Measurements from ENCODE around the gene CCDC146.
A peak's percentile ranks its signal among the peaks of the same experiment; 100 is the strongest.

The CCDC146 gene

DNA sequence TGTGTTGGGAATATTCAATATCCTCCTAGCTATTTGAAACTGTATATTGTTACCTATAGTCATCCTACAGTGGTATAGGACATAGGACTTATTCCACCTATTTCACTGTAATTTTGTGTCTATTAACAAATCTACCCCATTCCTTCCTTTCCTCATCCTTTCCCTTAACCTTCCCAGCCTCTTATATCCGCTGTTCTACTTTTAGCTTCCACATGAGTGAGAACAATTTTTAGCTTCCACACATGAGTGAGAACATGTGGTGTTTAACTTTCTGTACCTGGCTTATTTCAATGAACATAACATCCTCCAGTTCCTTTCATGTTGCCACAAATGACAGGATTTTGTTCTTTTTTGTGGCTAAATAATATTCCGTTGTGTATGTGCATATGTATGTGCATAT is 173.1 kb downstream of the CCDC146 start:
- no peak for DNase-seq

- no peak for DNase-seq
These were observed 184.0 kb downstream of the CCDC146 start for GRCh38 chr7:77306231-77307067.

DNA sequence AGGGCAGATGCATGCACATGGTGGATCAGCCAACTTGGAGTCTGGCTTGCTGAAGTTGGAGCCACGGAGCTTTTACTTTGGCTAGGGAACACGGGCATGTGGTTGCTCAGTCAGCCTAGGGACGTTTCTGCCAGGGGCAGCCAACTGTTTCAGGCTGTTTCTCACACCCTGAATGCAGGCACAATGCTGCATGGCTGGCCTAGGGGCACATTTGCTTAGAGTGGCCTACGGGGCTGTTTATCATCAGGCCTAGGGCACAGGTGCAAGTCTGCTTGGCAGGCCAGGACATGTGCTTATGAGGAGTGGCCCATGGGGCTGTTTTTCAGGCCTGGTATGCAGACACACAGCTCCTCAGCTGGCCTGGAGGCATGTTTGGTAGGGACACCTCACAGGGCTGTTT is 186.4 kb downstream of the CCDC146 start:
- DNase-seq: no peak

DNA sequence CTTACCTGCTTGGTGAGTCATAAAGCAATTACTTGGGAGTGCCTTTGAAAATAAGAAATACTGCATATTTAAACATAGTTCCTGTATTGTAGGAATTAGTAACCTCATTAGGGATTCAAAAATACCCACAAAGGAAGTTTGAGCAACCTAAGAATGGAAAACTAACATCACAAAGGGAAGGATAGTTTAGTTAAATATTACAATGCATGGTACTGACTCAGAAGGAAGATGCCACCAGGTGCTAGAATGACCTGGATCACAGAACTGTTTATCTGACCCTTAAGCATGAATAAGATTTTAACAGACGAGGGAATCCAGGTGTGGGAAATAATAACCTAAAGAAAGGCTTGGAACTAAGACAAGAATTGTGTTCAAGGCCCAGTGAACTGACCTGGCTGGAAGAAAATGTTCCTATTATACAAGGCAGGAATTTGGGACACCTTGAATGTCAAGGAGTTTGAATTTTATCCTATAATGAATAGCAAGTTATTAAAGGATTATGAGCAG is 187.4 kb downstream of the CCDC146 start:
- DNase-seq: no peak

GRCh38 chr7:77310982-77311381 is 188.6 kb downstream of the CCDC146 start:
- no peak for DNase-seq

DNA sequence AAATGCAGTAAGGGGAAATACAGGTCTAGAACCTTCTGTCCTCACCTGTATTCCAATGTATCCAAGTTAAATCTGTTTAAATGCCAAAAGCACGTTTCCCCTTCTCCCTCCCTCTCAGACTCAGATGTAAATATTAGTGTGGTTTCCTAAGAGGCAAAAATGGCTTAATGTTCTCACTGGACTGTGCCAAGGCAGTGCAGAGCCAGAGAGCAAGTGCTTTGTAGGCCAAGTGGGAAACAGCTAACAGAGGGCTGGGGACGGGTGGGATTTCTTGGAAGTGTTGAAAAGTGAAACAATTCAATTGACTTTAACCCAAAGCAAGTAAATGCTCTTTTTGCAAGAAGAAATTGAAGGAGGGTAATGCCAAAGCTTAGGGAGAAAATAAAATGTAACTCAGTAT is 190.7 kb downstream of the CCDC146 start:
- DNase-seq: no peak

DNA sequence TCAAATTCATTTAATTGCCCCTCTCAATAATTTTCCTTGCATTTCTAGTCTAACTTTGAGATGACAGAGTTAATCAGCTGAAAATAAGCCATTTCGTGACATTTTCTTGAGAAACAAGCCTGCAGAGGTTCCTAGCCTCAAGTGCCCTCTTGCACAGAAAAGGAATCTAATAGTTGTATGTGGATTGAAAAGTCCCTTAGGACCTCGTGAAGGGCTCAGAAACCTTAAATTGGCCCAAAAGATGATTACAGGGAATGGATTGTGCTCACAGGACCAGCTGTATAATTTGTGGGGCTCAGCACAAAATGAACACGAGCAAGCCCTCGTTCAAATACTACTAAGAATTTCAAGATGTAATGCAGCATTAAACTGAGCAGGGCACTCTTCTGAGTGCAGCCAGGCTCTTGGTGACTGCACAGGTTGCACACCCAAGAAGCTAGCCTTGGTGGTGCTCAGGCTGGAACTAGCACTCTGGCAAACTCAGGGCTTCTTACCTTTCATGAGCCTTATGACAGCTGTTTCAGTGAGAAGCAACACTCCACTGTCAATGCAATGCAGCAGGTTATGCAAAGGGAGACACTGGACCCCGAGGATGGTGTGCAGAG is 191.6 kb downstream of the CCDC146 start:
- no peak for DNase-seq

- DNase-seq: no peak
These were observed 192.8 kb downstream of the CCDC146 start for GRCh38 chr7:77315182-77315591.

GRCh38 chr7:77316219-77316978 is 194.0 kb downstream of the CCDC146 start:
- DNase-seq: no peak

GRCh38 chr7:77318019-77318418 is 195.6 kb downstream of the CCDC146 start:
- DNase-seq: no peak

DNA sequence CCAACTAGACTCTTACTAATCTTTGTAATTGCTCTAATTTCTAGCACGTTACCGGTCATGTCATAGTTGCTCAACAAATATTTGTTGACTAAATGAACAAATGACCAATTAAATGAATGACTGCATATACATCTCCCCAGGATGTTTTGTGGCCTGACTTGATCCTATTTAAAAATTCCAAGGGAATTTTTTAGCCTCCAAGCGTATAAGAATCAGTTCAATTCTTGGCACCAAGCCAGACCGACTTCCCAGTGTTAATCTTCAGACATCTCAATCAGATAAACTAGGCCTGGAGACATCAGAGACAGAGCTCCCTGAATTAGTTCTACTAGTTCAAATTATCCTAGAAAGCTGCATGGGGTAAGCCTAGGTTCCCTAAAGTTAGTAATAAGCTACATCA is 197.7 kb downstream of the CCDC146 start:
- DNase-seq: no peak

DNA sequence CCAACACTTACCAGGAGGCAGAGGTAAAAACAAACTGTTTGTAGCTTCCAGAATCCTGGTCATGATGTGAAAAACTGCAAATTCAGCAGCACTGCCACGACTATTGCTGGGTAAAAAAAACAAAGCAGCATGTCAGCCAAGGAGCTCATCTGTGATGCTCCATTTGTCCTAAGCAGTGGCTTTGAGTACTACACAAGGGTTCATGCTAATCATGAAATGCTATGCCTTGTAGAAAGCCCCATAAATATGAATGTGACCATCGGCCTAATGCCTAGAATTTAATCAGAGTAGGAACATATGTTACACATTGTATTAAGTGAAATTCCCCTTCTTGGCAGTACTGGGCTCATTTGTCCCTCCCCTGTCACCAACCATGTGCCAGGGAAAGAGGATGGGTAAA is 198.3 kb downstream of the CCDC146 start:
- DNase-seq: no peak

GRCh38 chr7:77321300-77321699 is 198.9 kb downstream of the CCDC146 start:
- no peak for DNase-seq

DNA sequence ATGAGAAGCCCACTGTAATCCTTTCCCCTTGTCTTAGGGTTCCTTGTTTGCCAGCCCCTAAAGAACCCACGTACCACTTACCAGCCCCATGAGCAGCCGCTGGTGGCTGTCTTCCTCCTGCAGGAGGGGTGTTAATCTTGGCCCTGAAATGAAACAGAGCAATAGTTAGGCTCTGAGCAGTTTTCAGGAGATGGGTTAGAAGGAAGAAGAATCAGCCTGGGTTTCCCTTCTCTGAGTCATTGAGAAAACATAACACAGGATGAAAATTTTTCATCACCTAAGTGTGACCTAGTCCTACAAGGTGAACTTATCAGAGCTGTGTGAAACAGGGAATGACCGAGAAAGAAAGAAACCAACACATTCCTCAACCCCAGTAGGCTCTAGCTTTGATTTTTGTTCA is 203.7 kb downstream of the CCDC146 start:
- DNase-seq: no peak

DNA sequence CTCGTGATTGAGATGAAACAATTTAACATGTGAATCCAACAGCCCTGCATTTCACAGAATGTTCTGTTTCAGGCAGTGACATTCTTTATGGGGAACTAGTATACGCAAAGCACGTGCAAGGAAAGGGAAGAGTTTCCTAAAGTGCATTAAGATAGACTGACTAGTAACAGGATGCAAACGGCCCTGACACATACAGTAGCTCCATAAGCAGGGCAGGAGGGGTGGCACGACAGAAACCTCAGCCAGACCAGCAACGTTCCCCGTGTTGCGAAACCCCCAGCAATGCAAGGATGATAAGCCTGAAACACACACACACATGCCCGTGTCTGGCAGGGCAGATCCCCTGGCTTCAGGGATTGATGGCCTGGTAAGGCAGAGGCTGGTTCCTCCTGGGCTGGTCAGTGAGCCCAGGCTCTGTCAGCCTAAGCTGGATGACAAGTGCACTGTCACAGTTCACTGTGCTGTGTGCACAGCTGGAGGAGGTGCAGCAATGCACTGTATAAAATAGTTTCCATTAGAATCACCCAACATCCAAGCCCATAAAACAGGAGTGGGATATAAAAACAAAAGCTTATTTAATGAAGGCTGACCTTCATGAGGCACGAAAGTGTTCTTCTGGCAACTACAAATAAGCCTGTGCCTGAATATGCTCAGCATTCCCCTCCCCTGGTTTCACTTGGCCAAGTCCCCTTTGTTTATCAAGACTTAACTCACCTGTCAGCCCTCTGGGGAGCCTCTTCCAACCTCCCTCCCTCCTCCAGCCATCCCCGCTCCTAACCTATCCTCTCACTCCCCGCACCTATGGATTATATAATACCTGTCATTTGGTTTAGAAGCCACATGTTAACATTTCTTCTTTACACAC is 204.9 kb downstream of the CCDC146 start:
- no peak for DNase-seq

- DNase-seq: peak in 2 of 6 experiments; percentile 8 to 25
These were observed 205.7 kb downstream of the CCDC146 start for GRCh38 chr7:77327932-77328628.

DNA sequence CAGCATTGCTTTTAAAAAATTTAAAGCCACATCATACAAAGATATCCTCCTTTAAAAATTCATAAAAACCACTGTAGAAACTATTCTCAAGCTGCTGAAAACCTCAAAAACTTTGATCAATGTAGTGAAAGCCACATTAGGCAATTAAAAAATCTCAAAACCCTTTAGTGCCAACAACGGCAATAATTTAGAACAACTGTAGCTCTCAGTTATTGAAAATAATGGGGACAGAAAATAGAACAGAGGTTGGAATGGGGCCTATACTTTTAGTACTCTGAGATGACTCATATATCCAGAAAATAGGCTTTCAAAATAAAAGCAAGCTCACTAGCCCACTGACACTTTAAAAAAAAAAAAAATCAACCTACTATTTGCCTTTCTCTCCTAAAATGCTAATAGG is 206.3 kb downstream of the CCDC146 start:
- DNase-seq: peak in 1 of 6 experiments; percentile 18

DNA sequence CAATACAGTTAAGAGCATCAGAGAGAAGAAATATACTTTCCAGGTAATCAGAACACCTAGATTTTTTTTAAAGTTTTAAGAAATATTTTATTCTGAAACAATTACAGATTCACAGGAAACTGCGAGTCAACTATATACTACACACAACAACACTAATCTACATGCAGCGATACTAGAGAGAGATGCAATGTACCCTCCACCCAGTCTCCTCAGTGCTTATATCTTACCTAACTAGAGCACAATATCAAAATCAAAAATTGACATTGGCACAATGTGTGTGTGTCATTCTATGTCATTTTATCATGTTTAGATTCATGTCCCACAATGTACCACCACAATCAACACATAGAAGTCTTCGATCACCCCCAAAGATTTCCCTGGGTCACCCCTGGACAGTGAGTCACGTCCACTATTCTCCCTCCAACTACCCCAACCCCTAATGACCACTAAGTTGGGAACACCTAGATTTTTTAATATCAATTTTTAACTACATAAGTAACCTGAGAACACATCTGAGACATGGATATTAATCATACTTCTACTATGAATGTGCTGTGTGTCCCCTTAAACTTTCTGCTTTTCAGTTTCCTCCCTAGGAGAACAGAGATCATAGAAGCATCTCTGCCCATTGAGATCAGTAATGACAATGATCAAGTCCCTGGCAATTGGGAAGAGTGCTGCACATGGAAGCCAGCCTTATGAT is 207.2 kb downstream of the CCDC146 start:
- DNase-seq: no peak

- DNase-seq: no peak
These were observed 207.9 kb downstream of the CCDC146 start for GRCh38 chr7:77330169-77330882.

- DNase-seq: peak in 3 of 6 experiments; percentile 16 to 38 (median 35)
These were observed 209.7 kb downstream of the CCDC146 start for GRCh38 chr7:77331938-77332695.
